Measurements from ENCODE around the gene RARB. TPM values are rescaled to one million over a fixed set of nuclear protein-coding genes. Genes with fewer than 3 reads are reported as not detected.
A peak's percentile ranks its signal among the peaks of the same experiment; 100 is the strongest.

The RARB gene
- total RNA-seq, 1 experiment from 2014 or later, result not detected

GRCh38 chr3:25424614-25425013 lies 3.4 kb upstream of the RARB start:
- ChIA-PET CTCF (no interaction called here), POLR2A (no interaction called here)
- Mint-ChIP-seq H3K27ac (ENCODE audit: low read depth, unreplicated experiment) (no peak overlapping the region), H3K36me3 (ENCODE audit: insufficient read depth, unreplicated experiment) (no peaks in the 10 kb centered on the region), H3K9me3 (ENCODE audit: unreplicated experiment) (no peaks in the 10 kb centered on the region), H3K4me1 (ENCODE audit: insufficient read depth, unreplicated experiment) (peaks cover 12% of the 10 kb centered on the region), H3K27me3 (ENCODE audit: insufficient read depth, unreplicated experiment) (peaks cover 23% of the 10 kb centered on the region), H3K4me3 (ENCODE audit: unreplicated experiment) (no peak overlapping the region)
- DNase-seq (ENCODE audit: unreplicated experiment), result peak; percentile 53
- no TSS peak for BruUV-seq (replicated peaks)
- TF ChIP-seq, protein P1, sequence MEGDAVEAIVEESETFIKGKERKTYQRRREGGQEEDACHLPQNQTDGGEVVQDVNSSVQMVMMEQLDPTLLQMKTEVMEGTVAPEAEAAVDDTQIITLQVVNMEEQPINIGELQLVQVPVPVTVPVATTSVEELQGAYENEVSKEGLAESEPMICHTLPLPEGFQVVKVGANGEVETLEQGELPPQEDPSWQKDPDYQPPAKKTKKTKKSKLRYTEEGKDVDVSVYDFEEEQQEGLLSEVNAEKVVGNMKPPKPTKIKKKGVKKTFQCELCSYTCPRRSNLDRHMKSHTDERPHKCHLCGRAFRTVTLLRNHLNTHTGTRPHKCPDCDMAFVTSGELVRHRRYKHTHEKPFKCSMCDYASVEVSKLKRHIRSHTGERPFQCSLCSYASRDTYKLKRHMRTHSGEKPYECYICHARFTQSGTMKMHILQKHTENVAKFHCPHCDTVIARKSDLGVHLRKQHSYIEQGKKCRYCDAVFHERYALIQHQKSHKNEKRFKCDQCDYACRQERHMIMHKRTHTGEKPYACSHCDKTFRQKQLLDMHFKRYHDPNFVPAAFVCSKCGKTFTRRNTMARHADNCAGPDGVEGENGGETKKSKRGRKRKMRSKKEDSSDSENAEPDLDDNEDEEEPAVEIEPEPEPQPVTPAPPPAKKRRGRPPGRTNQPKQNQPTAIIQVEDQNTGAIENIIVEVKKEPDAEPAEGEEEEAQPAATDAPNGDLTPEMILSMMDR (IDR thresholded peaks at IDR 0.05; ENCODE audit: unreplicated experiment), result no peak
- intact Hi-C loops (cut with micrococcal nuclease), result no loop called here

DNA sequence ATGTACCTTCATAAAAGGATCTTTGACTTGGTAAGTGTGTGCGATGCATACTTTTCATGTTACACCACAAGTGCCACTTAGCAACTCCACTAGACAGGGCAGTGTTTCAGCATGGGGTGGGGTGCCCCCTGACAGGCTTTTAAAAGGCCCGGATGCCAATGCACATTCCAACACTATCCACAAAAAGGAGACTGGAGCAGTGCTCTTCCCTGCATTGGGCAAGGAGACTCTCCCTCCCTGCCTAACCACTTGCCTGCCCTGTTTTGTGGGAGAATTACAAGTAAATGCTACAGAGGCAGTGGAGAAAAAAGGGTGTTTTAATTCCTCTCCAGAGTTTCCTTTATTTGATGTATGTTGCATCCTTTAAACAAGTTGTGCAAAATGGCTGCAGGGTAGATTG lies 1.7 kb upstream of the RARB start:
- H3K9me3 Mint-ChIP-seq (ENCODE audit: unreplicated experiment), result no peaks in the 10 kb centered on the region
- no peak for DNase-seq (ENCODE audit: unreplicated experiment)
- intact Hi-C loops (cut with micrococcal nuclease), result no loop called here
- CTCF ChIA-PET, result interaction anchor here (0.6 to 3.3 kb wide), 2 partner anchors 14 to 110 kb away, joined by 3 to 10 read pairs; no protein-coding TSS in a partner anchor
- H3K27ac Mint-ChIP-seq (ENCODE audit: low read depth, unreplicated experiment), result no peak overlapping the region
- peaks cover 12% of the 10 kb centered on the region for H3K4me1 Mint-ChIP-seq (ENCODE audit: insufficient read depth, unreplicated experiment)
- no peaks in the 10 kb centered on the region for H3K36me3 Mint-ChIP-seq (ENCODE audit: insufficient read depth, unreplicated experiment)
- H3K4me3 Mint-ChIP-seq (ENCODE audit: unreplicated experiment), result no peak overlapping the region
- peaks cover 31% of the 10 kb centered on the region for H3K27me3 Mint-ChIP-seq (ENCODE audit: insufficient read depth, unreplicated experiment)
- POLR2A ChIA-PET, result no interaction called here
- BruUV-seq (replicated peaks), result no TSS peak
- TF ChIP-seq, protein P1 (IDR thresholded peaks at IDR 0.05; ENCODE audit: unreplicated experiment), result no peak

DNA sequence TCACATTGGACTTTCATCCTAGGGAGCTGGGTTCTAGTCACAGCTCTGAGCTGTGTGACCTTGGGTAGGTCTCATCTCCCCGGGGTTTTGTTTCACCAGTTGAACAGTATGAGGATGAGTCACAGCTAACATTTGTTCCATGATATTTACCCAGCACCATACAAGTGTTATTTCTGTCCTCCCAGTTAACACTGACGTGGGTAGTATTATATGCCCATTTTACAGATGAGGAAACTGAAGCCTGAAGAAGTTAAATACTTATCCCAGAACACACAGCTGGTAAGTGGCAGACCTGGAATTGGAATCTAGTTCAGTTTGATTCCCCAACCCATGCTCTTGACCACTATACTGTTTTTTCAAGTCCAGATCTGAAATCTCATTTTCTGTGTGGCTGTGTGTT lies 908 bp upstream of the RARB start:
- intact Hi-C loops (cut with micrococcal nuclease), result no loop called here
- TF ChIP-seq, protein P1 (IDR thresholded peaks at IDR 0.05; ENCODE audit: unreplicated experiment), result no peak
- CTCF ChIA-PET, result interaction anchor here (0.7 to 3.3 kb wide), 3 partner anchors 13 to 37 kb away, joined by 3 to 10 read pairs (median 3); no protein-coding TSS in a partner anchor
- Mint-ChIP-seq H3K36me3 (ENCODE audit: insufficient read depth, unreplicated experiment) (no peaks in the 10 kb centered on the region), H3K27ac (ENCODE audit: low read depth, unreplicated experiment) (no peak overlapping the region), H3K9me3 (ENCODE audit: unreplicated experiment) (no peaks in the 10 kb centered on the region), H3K4me1 (ENCODE audit: insufficient read depth, unreplicated experiment) (peaks cover 12% of the 10 kb centered on the region), H3K27me3 (ENCODE audit: insufficient read depth, unreplicated experiment) (peaks cover 31% of the 10 kb centered on the region), H3K4me3 (ENCODE audit: unreplicated experiment) (peak overlapping the region; percentile 57)
- peak; percentile 33 for DNase-seq (ENCODE audit: unreplicated experiment)
- POLR2A ChIA-PET, result no interaction called here
- no TSS peak for BruUV-seq (replicated peaks)

DNA sequence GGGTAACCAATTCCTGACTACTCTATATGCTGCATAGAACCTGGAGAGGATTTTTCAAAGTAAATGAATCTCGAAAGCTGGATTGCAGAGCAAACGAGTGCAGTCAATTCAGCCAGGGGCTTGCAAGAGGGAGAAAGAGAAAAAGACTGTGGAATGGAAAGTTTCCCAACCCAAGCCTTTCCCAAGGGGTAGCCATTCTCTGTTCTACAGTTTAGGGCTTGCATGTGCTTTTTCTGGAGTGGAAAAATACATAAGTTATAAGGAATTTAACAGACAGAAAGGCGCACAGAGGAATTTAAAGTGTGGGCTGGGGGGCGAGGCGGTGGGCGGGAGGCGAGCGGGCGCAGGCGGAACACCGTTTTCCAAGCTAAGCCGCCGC lies 511 bp upstream of the RARB start:
- intact Hi-C loops (cut with micrococcal nuclease), result no loop called here
- ChIA-PET CTCF (interaction anchor here (0.7 to 3.3 kb wide), 3 partner anchors 13 to 36 kb away, joined by 3 to 10 read pairs (median 3); no protein-coding TSS in a partner anchor), POLR2A (no interaction called here)
- DNase-seq (ENCODE audit: unreplicated experiment), result no peak
- peaks cover 31% of the 10 kb centered on the region for H3K27me3 Mint-ChIP-seq (ENCODE audit: insufficient read depth, unreplicated experiment)
- H3K36me3 Mint-ChIP-seq (ENCODE audit: insufficient read depth, unreplicated experiment), result no peaks in the 10 kb centered on the region
- no TSS peak for BruUV-seq (replicated peaks)
- TF ChIP-seq, protein P1 (IDR thresholded peaks at IDR 0.05; ENCODE audit: unreplicated experiment), result no peak
- H3K9me3 Mint-ChIP-seq (ENCODE audit: unreplicated experiment), result no peaks in the 10 kb centered on the region
- H3K4me3 Mint-ChIP-seq (ENCODE audit: unreplicated experiment), result peak overlapping the region; percentile 57
- H3K27ac Mint-ChIP-seq (ENCODE audit: low read depth, unreplicated experiment), result no peak overlapping the region
- H3K4me1 Mint-ChIP-seq (ENCODE audit: insufficient read depth, unreplicated experiment), result peaks cover 12% of the 10 kb centered on the region
